Esophagus squamous epithelium (tissue), 4 donors: ENCODE measurements around the gene NR6A1.

Experiments used
- CTCF ChIP-seq, 6 experiments: fragments of 450-650 bp in 4 of 6; fragments of 200-600 bp in 2 of 6; sonication (generic) in 2 of 6; IDR thresholded peaks; one replicate each; pipeline ENCODE4 v1.5.1; 2016 to 2019; ENCODE audit warnings: antibody characterized with exemption in 6 of 6, mild to moderate bottlenecking in 4 of 6, moderate library complexity in 4 of 6
- POLR2A ChIP-seq, 4 donors: fragments of 450-650 bp; IDR thresholded peaks; one replicate each; pipeline ENCODE4 v1.6.1; 2017; ENCODE audit warnings: antibody characterized with exemption in 4 of 4, mild to moderate bottlenecking in 4 of 4, moderate library complexity in 3 of 4

GRCh38 chr9:124749781-124750180, 21.3 kb downstream of the NR6A1 start:
- TF ChIP-seq CTCF (IDR thresholded peaks at IDR 0.05) (no peak), POLR2A (IDR thresholded peaks at IDR 0.05) (no peak)
